Measurements from ENCODE around the gene LHFPL3. TPM values are rescaled to one million over a fixed set of nuclear protein-coding genes. Genes with fewer than 3 reads are reported as not detected.

LHFPL3 gene
- total and polyA plus RNA-seq, 9 of the 15 experiments (the other 6 are each of a cell fraction or from before 2014, with no cell fraction given), result 0.21 to 0.52 TPM; not detected in 7

- DNase-seq (ENCODE audit: extremely low read depth in 1 of 4, low spot score in 3 of 4) (no peak), FAIRE-seq (no peak)
- no peaks in the 10 kb centered on the region for H3K36me3 ChIP-seq (ENCODE audit: control insufficient read depth, insufficient read depth, low read length)
These were observed 105.7 kb downstream of the LHFPL3 start for GRCh38 chr7:104434129-104434528.

More at GRCh38 chr7:104434129-104434528, 105.7 kb downstream of the LHFPL3 start:
- TF ChIP-seq PCBP2 (IDR thresholded peaks at IDR 0.05; ENCODE audit: low read depth, low read length, poor library complexity, severe bottlenecking) (no peak), NR2C2 (CRISPR knock-in tag; IDR thresholded peaks at IDR 0.05) (no peak), NR2C2 (tag; IDR thresholded peaks at IDR 0.05) (no peak), CBFA2T2 (conservative IDR thresholded peaks at IDR 0.05) (no peak), ZNF224 (CRISPR knock-in tag; IDR thresholded peaks at IDR 0.05) (no peak), FIP1L1 (IDR thresholded peaks at IDR 0.05; ENCODE audit: low read depth, low read length, poor library complexity, severe bottlenecking) (no peak), CREB1 (IDR thresholded peaks at IDR 0.05) (no peak), CREB1 (CRISPR knock-in tag; IDR thresholded peaks at IDR 0.05) (no peak), FOXP4 (CRISPR knock-in tag; IDR thresholded peaks at IDR 0.05; ENCODE audit: borderline replicate concordance) (no peak)
- no peaks in the 10 kb centered on the region; a peak in 1 of 5 replicates for H3K27me3 ChIP-seq (ENCODE audit: control insufficient read depth in 2 of 2, insufficient read depth in 2 of 2, low read length in 2 of 2)
- H3K27ac ChIP-seq (ENCODE audit: extremely low read depth, low read depth, low read length), result no peak overlapping the region
- CTCF ChIA-PET (ENCODE audit: low intra/inter-chr PET ratio), result no interaction called here
- H3K4me3 ChIP-seq, result no peak overlapping the region
- H3K9me3 ChIP-seq (replicated peaks; ENCODE audit: control insufficient read depth, insufficient read depth, low read depth, low read length), result no peaks in the 10 kb centered on the region
- 2% methylated on average over 2 of the region's 2 CpGs for WGBS (ENCODE audit: insufficient coverage, low coverage, missing lambda C conversion rate)
- H3K4me1 ChIP-seq (replicated peaks in 1 of 2; ENCODE audit: control insufficient read depth in 2 of 2, insufficient read depth in 2 of 2, low read length in 2 of 2), result no peaks in the 10 kb centered on the region
- H4K20me1 ChIP-seq (replicated peaks; ENCODE audit: control insufficient read depth, insufficient read depth, low read length), result no peaks in the 10 kb centered on the region
- POLR2A ChIA-PET, result no interaction called here
- no TSS peak for BruUV-seq (replicated peaks)
- intact Hi-C loops (cut with micrococcal nuclease), result no loop called here
- H2AFZ ChIP-seq (ENCODE audit: low read depth, low read length), result no peak overlapping the region
- H3K9ac ChIP-seq (ENCODE audit: insufficient read depth in 1 of 2, low read depth in 2 of 2, low read length in 2 of 2), result no peak overlapping the region
- H3K9me1 ChIP-seq (ENCODE audit: control insufficient read depth, insufficient read depth, low read length), result no peaks in the 10 kb centered on the region
- H3K4me2 ChIP-seq (ENCODE audit: insufficient read depth, low read length), result no peak overlapping the region
- ATAC-seq, result no peak
- in situ Hi-C loops (cut with MboI), result no loop called here
- H3K79me2 ChIP-seq (ENCODE audit: control insufficient read depth, insufficient read depth, low read length), result no peaks in the 10 kb centered on the region

All from K562 (cell line).